GM19043 (cell line): ENCODE measurements around the gene CTDSPL.
"Not testable (repeated sequence)": the region's sequence is repeated elsewhere in the genome, so short reads cannot be mapped to it uniquely, and the experiment has no call there.

Source experiments
- ATAC-seq: cut with Tn5 transposase; IDR thresholded peaks from one replicate; pipeline ENCODE4 v1.9.1; 2021; ENCODE audit warnings: low read depth; ENCODE audit not compliant: unreplicated experiment

Gene CTDSPL

GRCh38 chr3:37961622-37962431 lies 100.1 kb downstream of the CTDSPL start:
- no peak for ATAC-seq

GRCh38 chr3:37963016-37963415 lies 101.3 kb downstream of the CTDSPL start:
- ATAC-seq: no peak

- ATAC-seq: no peak
These were observed 102.0 kb downstream of the CTDSPL start for GRCh38 chr3:37963635-37964034.

GRCh38 chr3:37964146-37964545 lies 102.5 kb downstream of the CTDSPL start:
- ATAC-seq: no peak

- no peak for ATAC-seq
These were observed 103.0 kb downstream of the CTDSPL start for GRCh38 chr3:37964716-37965115.

- ATAC-seq: peak; percentile 75
These were observed 105.7 kb downstream of the CTDSPL start for GRCh38 chr3:37967260-37967881.

- no peak for ATAC-seq
These were observed 106.5 kb downstream of the CTDSPL start for GRCh38 chr3:37968199-37968598.

- no peak for ATAC-seq
These were observed 107.3 kb downstream of the CTDSPL start for GRCh38 chr3:37968813-37969595.

- ATAC-seq: no peak
These were observed 108.0 kb downstream of the CTDSPL start for GRCh38 chr3:37969596-37970100.

- no peak for ATAC-seq
These were observed 109.1 kb downstream of the CTDSPL start for GRCh38 chr3:37970802-37971201.

- no peak for ATAC-seq
These were observed 109.8 kb downstream of the CTDSPL start for GRCh38 chr3:37971467-37971866.

GRCh38 chr3:37972056-37972455 lies 110.4 kb downstream of the CTDSPL start:
- ATAC-seq: not testable (repeated sequence)

GRCh38 chr3:37973246-37974054 lies 111.8 kb downstream of the CTDSPL start:
- ATAC-seq: no peak

- peak; percentile 90 for ATAC-seq
These were observed 112.7 kb downstream of the CTDSPL start for GRCh38 chr3:37974121-37975083.

GRCh38 chr3:37979541-37980461 lies 118.1 kb downstream of the CTDSPL start:
- no peak for ATAC-seq

- ATAC-seq: no peak
These were observed 119.0 kb downstream of the CTDSPL start for GRCh38 chr3:37980462-37981347.

- ATAC-seq: no peak
These were observed 119.6 kb downstream of the CTDSPL start for GRCh38 chr3:37981348-37981664.
